GM12892 (cell line): ENCODE results near the gene HIF3A.

Source experiments
- POLR2A ChIP-seq: IDR thresholded peaks from 2 replicates; pipeline ENCODE4 v1.6.1; 2011; ENCODE audit warnings: low read depth, low read length, control low read depth
- POLR2AphosphoS5 ChIP-seq: IDR thresholded peaks from 2 replicates; pipeline ENCODE4 v1.6.1; 2011; ENCODE audit warnings: low read depth, low read length, control low read depth

GRCh38 chr19:46341937-46342336, 45.1 kb downstream of the HIF3A start:
- TF ChIP-seq POLR2A (no peak), POLR2AphosphoS5 (no peak)
